Measurements from ENCODE around the gene SORCS2.

DNA sequence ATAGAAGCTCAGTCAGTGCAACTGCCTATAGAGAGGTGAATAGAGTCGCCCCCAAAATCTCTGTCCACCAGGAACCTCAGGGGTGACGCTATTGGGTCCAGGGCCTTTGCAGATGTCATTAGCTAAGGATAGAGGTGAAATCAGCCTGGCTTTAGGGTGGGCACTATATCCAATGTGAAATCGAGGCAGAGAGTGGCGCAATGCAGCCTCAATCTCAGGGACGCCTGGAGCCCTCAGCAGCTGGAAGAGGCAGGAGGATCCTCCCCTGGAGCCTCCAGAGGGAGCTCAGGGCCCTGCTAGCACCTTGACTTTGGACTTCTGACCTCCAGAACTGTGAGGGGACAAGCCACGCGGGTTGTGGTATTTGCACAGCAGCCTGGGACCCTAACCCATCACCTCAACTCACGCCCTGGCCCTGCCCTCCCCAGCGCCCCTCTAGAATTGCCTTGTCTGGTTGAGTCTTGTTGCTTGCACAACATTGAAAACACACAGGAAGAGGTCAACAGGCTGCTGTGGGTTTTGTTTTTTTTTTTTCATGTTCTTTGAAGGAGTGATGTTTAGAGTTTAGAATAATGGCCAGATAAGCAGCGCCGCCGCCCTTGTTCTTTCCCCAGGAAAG, 331.8 kb downstream of the SORCS2 start:
- TF ChIP-seq, protein P1, sequence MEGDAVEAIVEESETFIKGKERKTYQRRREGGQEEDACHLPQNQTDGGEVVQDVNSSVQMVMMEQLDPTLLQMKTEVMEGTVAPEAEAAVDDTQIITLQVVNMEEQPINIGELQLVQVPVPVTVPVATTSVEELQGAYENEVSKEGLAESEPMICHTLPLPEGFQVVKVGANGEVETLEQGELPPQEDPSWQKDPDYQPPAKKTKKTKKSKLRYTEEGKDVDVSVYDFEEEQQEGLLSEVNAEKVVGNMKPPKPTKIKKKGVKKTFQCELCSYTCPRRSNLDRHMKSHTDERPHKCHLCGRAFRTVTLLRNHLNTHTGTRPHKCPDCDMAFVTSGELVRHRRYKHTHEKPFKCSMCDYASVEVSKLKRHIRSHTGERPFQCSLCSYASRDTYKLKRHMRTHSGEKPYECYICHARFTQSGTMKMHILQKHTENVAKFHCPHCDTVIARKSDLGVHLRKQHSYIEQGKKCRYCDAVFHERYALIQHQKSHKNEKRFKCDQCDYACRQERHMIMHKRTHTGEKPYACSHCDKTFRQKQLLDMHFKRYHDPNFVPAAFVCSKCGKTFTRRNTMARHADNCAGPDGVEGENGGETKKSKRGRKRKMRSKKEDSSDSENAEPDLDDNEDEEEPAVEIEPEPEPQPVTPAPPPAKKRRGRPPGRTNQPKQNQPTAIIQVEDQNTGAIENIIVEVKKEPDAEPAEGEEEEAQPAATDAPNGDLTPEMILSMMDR (IDR thresholded peaks at IDR 0.05), result no peak
- no peak for TF ChIP-seq POLR2A (IDR thresholded peaks at IDR 0.05)

All from right lobe of liver (tissue), 4 donors.